H1 (cell line): ENCODE results near the gene PLCL1. TPM values are rescaled to one million over a fixed set of nuclear protein-coding genes. Genes with fewer than 3 reads are reported as not detected.

Experiments used
- CTCF ChIA-PET: fragments of 300-600 bp; sonication (Branson Sonifier 250); formaldehyde crosslinking; loops from one replicate; lab custom pipeline; 2021; ENCODE audit not compliant: partially characterized antibody; lab: Charles Lee
- POLR2A ChIA-PET: fragments of 300-600 bp; sonication (Branson Sonifier 250); formaldehyde crosslinking; loops from one replicate; lab custom pipeline; 2021; ENCODE audit warnings: inconsistent platforms; ENCODE audit not compliant: partially characterized antibody; lab: Charles Lee
- DNase-seq, 2 experiments: peaks; one replicate each; pipeline versions ENCODE4 v3.0.0 to v3.0.0-alpha.2; 2010 to 2022; ENCODE audit warnings: low spot score in 2 of 2, low read depth in 1 of 2, mixed read lengths in 1 of 2
- FAIRE-seq: peaks from 2 replicates; lab custom pipeline; 2011; peaks lifted over from hg19 to GRCh38; lab: Jason Lieb, UNC
- H2AFZ ChIP-seq: 2 replicates; pipeline ENCODE4 v1.8.1; 2012; ENCODE audit warnings: low read length, inconsistent platforms
- H2AK5ac ChIP-seq: 2 replicates; pipeline ENCODE4 v1.6.1; 2013; ENCODE audit warnings: low read depth, low read length
- H2BK120ac ChIP-seq: replicated peaks from 2 replicates; pipeline ENCODE3; 2013; ENCODE audit warnings: low read depth, low read length, inconsistent platforms
- H2BK12ac ChIP-seq: 2 replicates; pipeline ENCODE4 v1.6.1; 2013; ENCODE audit warnings: low read depth, low read length
- H2BK15ac ChIP-seq: 2 replicates; pipeline ENCODE4 v1.6.1; 2013; ENCODE audit warnings: low read length
- H2BK20ac ChIP-seq: 2 replicates; pipeline ENCODE4 v1.6.1; 2013; ENCODE audit warnings: low read length
- H2BK5ac ChIP-seq: 2 replicates; pipeline ENCODE4 v1.6.1; 2013; ENCODE audit warnings: low read depth, low read length
- H3K14ac ChIP-seq: 2 replicates; pipeline ENCODE4 v1.6.1; 2013; ENCODE audit warnings: inconsistent platforms; ENCODE audit not compliant: insufficient read length
- H3K18ac ChIP-seq: 2 replicates; pipeline ENCODE4 v1.6.1; 2013; ENCODE audit warnings: low read length; ENCODE audit errors: extremely low read depth
- H3K23ac ChIP-seq: 2 replicates; pipeline ENCODE4 v1.6.1; 2013; ENCODE audit warnings: inconsistent platforms; ENCODE audit not compliant: insufficient read length
- H3K23me2 ChIP-seq: 2 replicates; pipeline ENCODE4 v1.6.1; 2013; ENCODE audit warnings: low read depth, low read length
- H3K27ac ChIP-seq: 2 replicates; pipeline ENCODE4 v1.6.1; 2011; ENCODE audit warnings: low read depth, low read length, inconsistent platforms
- H3K27me3 ChIP-seq, 4 experiments: replicated peaks in 1 of 4; 1 replicate in 1 of 4; 2 replicates in 3 of 4; pipeline versions ENCODE4 v1.6.1 to v1.8.1; 2011 to 2013; ENCODE audit warnings: low read length in 3 of 4, mild to moderate bottlenecking in 3 of 4, inconsistent platforms in 2 of 4, mixed read lengths in 2 of 4, moderate library complexity in 1 of 4; ENCODE audit not compliant: control insufficient read depth in 3 of 4, insufficient read depth in 3 of 4; ENCODE audit errors: extremely low read depth in 1 of 4
- H3K36me3 ChIP-seq, 4 experiments: 2 replicates each; pipeline versions ENCODE4 v1.6.1 to v1.8.1; 2011 to 2013; ENCODE audit warnings: mild to moderate bottlenecking in 4 of 4, low read length in 3 of 4, moderate library complexity in 2 of 4, control low read depth in 1 of 4, inconsistent platforms in 1 of 4; ENCODE audit not compliant: insufficient read depth in 4 of 4, control insufficient read depth in 2 of 4
- H3K4ac ChIP-seq: replicated peaks from 2 replicates; pipeline ENCODE3; 2013; ENCODE audit warnings: low read length, low read depth, mixed read lengths, inconsistent platforms; ENCODE audit not compliant: insufficient read length
- H3K4me1 ChIP-seq, 4 experiments: replicated peaks in 1 of 4; 1 replicate in 1 of 4; 2 replicates in 3 of 4; pipeline versions ENCODE4 v1.6.1 to v1.8.1; 2011 to 2013; ENCODE audit warnings: low read length in 3 of 4, inconsistent platforms in 2 of 4, mixed read lengths in 1 of 4; ENCODE audit not compliant: insufficient read depth in 4 of 4, control insufficient read depth in 3 of 4
- H3K4me2 ChIP-seq, 2 experiments: 2 replicates each; pipeline versions ENCODE4 v1.6.1 to v1.8.1; 2011 to 2013; ENCODE audit warnings: low read depth in 2 of 2, low read length in 2 of 2, control low read depth in 1 of 2, inconsistent platforms in 1 of 2, mild to moderate bottlenecking in 1 of 2; ENCODE audit not compliant: insufficient read depth in 1 of 2
- H3K4me3 ChIP-seq, 4 experiments: fragments of 200-600, 300-600 bp in 1 of 4; sonication (generic), shearing (Covaris generic), sonication (Bioruptor Twin) in 1 of 4; 2 replicates each; pipeline versions ENCODE4 v1.5.1 to v1.8.1; 2011 to 2016; ENCODE audit warnings: low read length in 4 of 4, low read depth in 3 of 4, control low read depth in 2 of 4, inconsistent platforms in 2 of 4, mild to moderate bottlenecking in 2 of 4, mixed read lengths in 1 of 4, moderate library complexity in 1 of 4; ENCODE audit not compliant: insufficient read depth in 2 of 4; ENCODE audit errors: extremely low read depth in 1 of 4
- H3K56ac ChIP-seq: replicated peaks from 2 replicates; pipeline ENCODE3; 2013; ENCODE audit warnings: low read depth, mild to moderate bottlenecking, mixed read lengths, low read length, inconsistent platforms; ENCODE audit not compliant: insufficient read length
- H3K79me1 ChIP-seq: 2 replicates; pipeline ENCODE4 v1.6.1; 2013; ENCODE audit warnings: low read depth, low read length, control low read depth
- H3K79me2 ChIP-seq, 2 experiments: 2 replicates each; pipeline versions ENCODE4 v1.6.1 to v1.8.1; 2012 to 2013; ENCODE audit warnings: low read length in 2 of 2, mild to moderate bottlenecking in 2 of 2, inconsistent platforms in 1 of 2; ENCODE audit not compliant: insufficient read depth in 2 of 2, control insufficient read depth in 1 of 2
- H3K9ac ChIP-seq, 4 experiments: replicated peaks in 1 of 4; 1 replicate in 1 of 4; 2 replicates in 3 of 4; pipeline versions ENCODE4 v1.6.1 to v1.8.1; 2011 to 2013; ENCODE audit warnings: low read depth in 3 of 4, low read length in 3 of 4, control low read depth in 2 of 4, mild to moderate bottlenecking in 2 of 4, moderate library complexity in 2 of 4, inconsistent platforms in 1 of 4; ENCODE audit errors: extremely low read depth in 1 of 4
- H3K9me3 ChIP-seq, 2 experiments: 2 replicates each; pipeline versions ENCODE4 v1.6.1 to v1.8.1; 2012 to 2013; ENCODE audit warnings: mild to moderate bottlenecking in 2 of 2, moderate library complexity in 2 of 2, control low read depth in 1 of 2, inconsistent platforms in 1 of 2, low read depth in 1 of 2, low read length in 1 of 2, mixed read lengths in 1 of 2; ENCODE audit not compliant: insufficient read depth in 2 of 2
- H4K20me1 ChIP-seq, 2 experiments: replicated peaks in 1 of 2; 2 replicates each; pipeline versions ENCODE3 to v1.8.1; 2011 to 2013; ENCODE audit warnings: inconsistent platforms in 2 of 2, low read length in 2 of 2, mild to moderate bottlenecking in 1 of 2; ENCODE audit not compliant: insufficient read depth in 2 of 2, control insufficient read depth in 1 of 2
- H4K5ac ChIP-seq: 2 replicates; pipeline ENCODE4 v1.6.1; 2013; ENCODE audit warnings: low read length, low read depth, mixed read lengths, inconsistent platforms; ENCODE audit not compliant: insufficient read length
- H4K8ac ChIP-seq: 2 replicates; pipeline ENCODE4 v1.8.0; 2013; ENCODE audit warnings: mild to moderate bottlenecking, moderate library complexity, low read length, inconsistent platforms; ENCODE audit not compliant: insufficient read depth; ENCODE audit errors: extremely low read depth
- H4K91ac ChIP-seq: replicated peaks from 2 replicates; pipeline ENCODE3; 2013; ENCODE audit warnings: low read length, mixed read lengths, inconsistent platforms; ENCODE audit not compliant: insufficient read length
- CTBP2 ChIP-seq: IDR thresholded peaks from 2 replicates; pipeline ENCODE4 v1.7.0; 2011; ENCODE audit warnings: borderline replicate concordance, mild to moderate bottlenecking, moderate library complexity, mixed read lengths, low read length; ENCODE audit not compliant: insufficient read depth, insufficient read length
- RAD21 ChIP-seq, 2 experiments: IDR thresholded peaks in 1 of 2; conservative IDR thresholded peaks in 1 of 2; 2 replicates each; pipeline ENCODE4 v1.6.1; 2011; ENCODE audit warnings: low read depth in 2 of 2, low read length in 2 of 2, improper control_type of control experiment in 1 of 2, inconsistent platforms in 1 of 2, mild to moderate bottlenecking in 1 of 2, moderate library complexity in 1 of 2
- RFX5 ChIP-seq: IDR thresholded peaks from 2 replicates; pipeline ENCODE4 v1.6.1; 2011; ENCODE audit warnings: low read depth, low read length, improper control_type of control experiment, borderline replicate concordance
- TAF7 ChIP-seq: optimal IDR thresholded peaks from 2 replicates; pipeline ENCODE3; 2011; ENCODE audit warnings: low read depth, mild to moderate bottlenecking, inconsistent platforms, low read length, moderate library complexity, borderline replicate concordance
- TEAD4 ChIP-seq: IDR thresholded peaks from 2 replicates; pipeline ENCODE4 v1.6.1; 2012; ENCODE audit warnings: low read depth, low read length, inconsistent platforms, mixed read lengths
- WGBS, 2 experiments: shearing (Covaris generic) in 1 of 2; methylation state at CpG; one replicate each; pipeline versions ENCODE4 v1.1.6 to v1.1.7; 2013 to 2015; ENCODE audit warnings: low lambda C conversion rate in 2 of 2, mixed read lengths in 2 of 2, inconsistent platforms in 1 of 2, low coverage in 1 of 2, missing lambda C conversion rate in 1 of 2; ENCODE audit not compliant: insufficient replicate concordance in 2 of 2, insufficient coverage in 1 of 2, insufficient read length in 1 of 2; ENCODE audit errors: extremely low coverage in 1 of 2, missing lambda C conversion rate in 1 of 2; 5-methylcytosine and 5-hydroxymethylcytosine counted together
- polyA plus RNA-seq, 7 experiments: library from polyadenylated mRNA; depleted of rRNA in 3 of 7; stranded (reverse) in 5 of 7; unstranded in 2 of 7; fragments of >200 nt in 5 of 7; fragments of 200-250 nt in 2 of 7; gene quantifications; 1 replicate in 5 of 7; 2 replicates in 1 of 7; 4 replicates in 1 of 7; pipeline versions ENCODE4 v1.2.1 to v1.2.3, GENCODE V29; 2011 to 2013; ENCODE audit warnings: missing spikeins in 2 of 7, mixed read lengths in 2 of 7
- total RNA-seq: library from RNA; stranded (reverse); fragmentation: NEBNext Ultra II Directional; extraction: Animal tissue kit (Norgen Biotek cat#: 25700); gene quantifications from 2 replicates; pipeline ENCODE4 v1.2.1, GENCODE V29; 2021

Gene PLCL1
- total and polyA plus RNA-seq, 2 of the 8 experiments (the other 6 are each of a cell fraction or from before 2014, with no cell fraction given), result not detected

DNA sequence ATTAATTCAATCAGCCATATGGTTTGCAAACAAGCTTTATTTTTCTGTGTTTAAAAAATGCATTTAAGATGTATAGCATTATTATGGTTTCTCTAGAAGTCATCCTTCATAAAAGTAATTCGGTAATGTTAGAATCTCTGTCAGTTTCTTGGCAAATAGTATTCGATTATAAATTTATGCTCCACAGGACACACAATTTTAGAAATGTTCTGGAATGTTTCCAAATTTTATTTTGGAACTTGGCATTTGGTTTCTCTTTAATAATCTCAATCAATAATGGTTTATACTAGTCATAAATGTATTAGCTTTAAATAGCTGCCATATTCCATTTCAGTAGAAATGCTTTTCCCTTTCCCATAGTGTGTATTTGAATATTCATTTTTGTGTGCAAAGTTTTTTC is 156.4 kb downstream of the PLCL1 start:
- no peak overlapping the region for H3K4me3 ChIP-seq
- TF ChIP-seq TEAD4 (no peak), RAD21 (IDR thresholded peaks at IDR 0.05 in 1 of 2, conservative IDR thresholded peaks at IDR 0.05 in 1 of 2; ENCODE audit: low read depth in 2 of 2, low read length in 2 of 2) (no peak), CTBP2 (no peak), TAF7 (no peak), RFX5 (no peak)
- H2BK120ac ChIP-seq, result no peak overlapping the region
- H3K9me3 ChIP-seq, result no peaks in the 10 kb centered on the region
- H4K5ac ChIP-seq, result no peak overlapping the region
- FAIRE-seq (no peak), DNase-seq (no peak)
- POLR2A ChIA-PET, result no interaction called here
- no peaks in the 10 kb centered on the region for H3K4me1 ChIP-seq
- 79% methylated on average over 2 of the region's 2 CpGs; no CpG with 5 or more reads in 1 of the 2 experiments for WGBS, 2 experiments
- H3K18ac ChIP-seq, result no peak overlapping the region
- no peak overlapping the region for H2BK5ac ChIP-seq
- H3K4ac ChIP-seq, result no peak overlapping the region
- H3K4me2 ChIP-seq, result no peak overlapping the region
- H3K27ac ChIP-seq, result no peak overlapping the region
- CTCF ChIA-PET, result interaction anchor here (0.7 to 1.0 kb wide), 2 partner anchors 28 to 348 kb away, joined by 3 read pairs; no protein-coding TSS in a partner anchor
- H4K20me1 ChIP-seq, result no peaks in the 10 kb centered on the region
- H3K27me3 ChIP-seq, result no peaks in the 10 kb centered on the region
- H3K56ac ChIP-seq, result no peak overlapping the region
- no peak overlapping the region for H4K8ac ChIP-seq
- H3K36me3 ChIP-seq, result no peaks in the 10 kb centered on the region
- H2BK15ac ChIP-seq, result no peak overlapping the region
- no peak overlapping the region for H2BK20ac ChIP-seq
- H3K14ac ChIP-seq, result no peak overlapping the region
- no peak overlapping the region for H2AFZ ChIP-seq
- H2AK5ac ChIP-seq, result no peak overlapping the region
- no peak overlapping the region for H4K91ac ChIP-seq
- no peak overlapping the region for H3K23ac ChIP-seq
- no peak overlapping the region for H2BK12ac ChIP-seq
- H3K9ac ChIP-seq, result no peak overlapping the region
- H3K79me2 ChIP-seq, result no peaks in the 10 kb centered on the region
- no peaks in the 10 kb centered on the region for H3K79me1 ChIP-seq
- no peaks in the 10 kb centered on the region for H3K23me2 ChIP-seq
